GM12878 (cell line): ENCODE results near the gene TFRC. TPM values are rescaled to one million over a fixed set of nuclear protein-coding genes. Genes with fewer than 3 reads are reported as not detected.
A peak's percentile ranks its signal among the peaks of the same experiment; 100 is the strongest.
"Not testable (repeated sequence)": the region's sequence is repeated elsewhere in the genome, so short reads cannot be mapped to it uniquely, and the experiment has no call there.

Source experiments
- ATAC-seq: fragments of 200-7000 bp; cut with Tn5 transposase; 3 replicates; pipeline ENCODE4 v1.9.1; 2020; ENCODE audit warnings: mild to moderate bottlenecking, moderate library complexity
- BruUV-seq: library from RNA; stranded (reverse); fragments of 400-500 nt; replicated peaks from 2 replicates; lab custom pipeline; 2021; lab: Mats Ljungman, UMichigan
- CTCF ChIA-PET: fragments of 300-600 bp; sonication (Branson Sonifier 250); formaldehyde crosslinking; extraction: SDS; loops from one replicate; lab custom pipeline; 2021; ENCODE audit warnings: inconsistent platforms; lab: Yijun Ruan, JAX
- POLR2A ChIA-PET: fragments of 350-600 bp; formaldehyde crosslinking; extraction: SDS; loops from one replicate; lab custom pipeline; 2021; ENCODE audit warnings: inconsistent platforms; lab: Charles Lee
- RAD21 ChIA-PET: fragments of 300-600 bp; sonication (Branson Sonifier 250); formaldehyde crosslinking; loops from one replicate; lab custom pipeline; 2023; ENCODE audit warnings: antibody characterized with exemption; ENCODE audit not compliant: unreplicated experiment; lab: Charles Lee
- SMC1A ChIA-PET: fragments of 300-600 bp; sonication (Branson Sonifier 250); formaldehyde crosslinking; loops from one replicate; lab custom pipeline; 2023; ENCODE audit not compliant: unreplicated experiment, uncharacterized antibody; lab: Charles Lee
- DNase-seq: peaks from one replicate; pipeline ENCODE4 v3.0.0-alpha.2; 2011; ENCODE audit warnings: low read depth, low spot score
- FAIRE-seq: peaks from 3 replicates; lab custom pipeline; 2011; peaks lifted over from hg19 to GRCh38; lab: Jason Lieb, UNC
- H2AFZ ChIP-seq: 2 replicates; pipeline ENCODE4 v1.6.0; 2011; ENCODE audit warnings: low read depth, low read length, control low read depth; ENCODE audit not compliant: control insufficient read depth
- H3K27ac ChIP-seq: 2 replicates; pipeline ENCODE4 v1.5.1; 2011; ENCODE audit warnings: control low read depth; ENCODE audit not compliant: control insufficient read depth, insufficient read depth
- H3K27me3 ChIP-seq, 2 experiments: replicated peaks in 1 of 2; 2 replicates each; pipeline versions ENCODE4 v1.6.0 to v1.6.1; 2011; ENCODE audit warnings: low read length in 1 of 2; ENCODE audit not compliant: control insufficient read depth in 2 of 2, insufficient read depth in 2 of 2
- H3K36me3 ChIP-seq, 2 experiments: 2 replicates each; pipeline ENCODE4 v1.5.1; 2011; ENCODE audit warnings: low read length in 1 of 2; ENCODE audit not compliant: control insufficient read depth in 2 of 2, insufficient read depth in 2 of 2
- H3K4me1 ChIP-seq: 2 replicates; pipeline ENCODE4 v1.6.1; 2011; ENCODE audit warnings: mild to moderate bottlenecking, low read length, moderate library complexity, mixed read lengths; ENCODE audit not compliant: control insufficient read depth, insufficient read depth
- H3K4me2 ChIP-seq: 2 replicates; pipeline ENCODE4 v1.6.0; 2011; ENCODE audit warnings: control low read depth; ENCODE audit not compliant: control insufficient read depth, insufficient read depth
- H3K4me3 ChIP-seq: fragments of 200-600 bp; sonication (generic); 2 replicates; pipeline ENCODE4 v1.5.1; 2016
- H3K79me2 ChIP-seq: 2 replicates; pipeline ENCODE4 v1.6.0; 2011; ENCODE audit warnings: low read length; ENCODE audit not compliant: control insufficient read depth, insufficient read depth
- H3K9ac ChIP-seq: 2 replicates; pipeline ENCODE4 v1.8.0; 2011; ENCODE audit warnings: low read length, control low read depth, mixed read lengths; ENCODE audit not compliant: control insufficient read depth, insufficient read depth
- H3K9me3 ChIP-seq: replicated peaks from 3 replicates; pipeline ENCODE4 v1.5.1; 2011; ENCODE audit warnings: mild to moderate bottlenecking, low read length; ENCODE audit not compliant: control insufficient read depth, insufficient read depth
- H4K20me1 ChIP-seq: 2 replicates; pipeline ENCODE4 v1.6.0; 2011; ENCODE audit not compliant: control insufficient read depth, insufficient read depth
- BHLHE40 ChIP-seq, 2 experiments: fragments of 450-650 bp in 1 of 2; IDR thresholded peaks; 2 replicates each; pipeline ENCODE4 v1.6.1; 2011 to 2017; ENCODE audit warnings: low read depth in 2 of 2, borderline replicate concordance in 1 of 2, improper control_type of control experiment in 1 of 2, low read length in 1 of 2, mild to moderate bottlenecking in 1 of 2
- RB1 ChIP-seq: fragments of 450-650 bp; formaldehyde crosslinking; IDR thresholded peaks from 2 replicates; pipeline ENCODE4 v1.6.1; 2017; ENCODE audit warnings: mild to moderate bottlenecking, borderline replicate concordance
- WGBS: methylation state at CpG from one replicate; pipeline ENCODE4 v1.1.6; 2016; ENCODE audit warnings: low lambda C conversion rate; ENCODE audit not compliant: insufficient replicate concordance, insufficient coverage; ENCODE audit errors: missing lambda C conversion rate; 5-methylcytosine and 5-hydroxymethylcytosine counted together
- in situ Hi-C: fragments of 300-500 bp; cut with MboI; formaldehyde crosslinking; loops from 9 replicates; pipeline ENCODE4 v1.14.3; 2018; ENCODE audit warnings: mixed read lengths
- intact Hi-C: fragments of 100-400 bp; cut with micrococcal nuclease; formaldehyde crosslinking; loops from one replicate; pipeline ENCODE4 v1.14.2; 2022; ENCODE audit not compliant: unreplicated experiment
- polyA plus RNA-seq, 11 experiments: library from polyadenylated mRNA; depleted of rRNA in 4 of 11; unstranded in 6 of 11; stranded (reverse) in 5 of 11; fragments of >200 nt; fragmentation: Nextera tagmentation in 4 of 11; fragmentation: Illumina TruSeq in 1 of 11; extraction: Ambion mirVana in 4 of 11; extraction: Trizol in 1 of 11; gene quantifications; 1 replicate in 1 of 11; 2 replicates in 10 of 11; pipeline versions ENCODE4 v1.2.1 to v1.2.3, GENCODE V29; 2011 to 2016; ENCODE audit warnings: inconsistent platforms in 2 of 11, missing spikeins in 2 of 11, low read depth in 1 of 11
- total RNA-seq, 4 experiments: library from RNA; depleted of rRNA in 3 of 4; stranded (reverse); fragments of >200 nt in 3 of 4; fragmentation: Illumina TruSeq in 1 of 4; extraction: Trizol in 1 of 4; gene quantifications; 2 replicates each; pipeline versions ENCODE4 v1.2.1 to v1.2.3, GENCODE V29; 2013 to 2021

Gene TFRC
- total and polyA plus RNA-seq, 10 of the 15 experiments (the other 5 are each of a cell fraction or from before 2014, with no cell fraction given): 123 to 526 (median 316) TPM

- intact Hi-C loops (no loop called here), in situ Hi-C loops (no loop called here)
- Histone ChIP-seq H3K79me2 (no peaks in the 10 kb centered on the region), H3K36me3 (no peaks in the 10 kb centered on the region), H3K27me3 (no peaks in the 10 kb centered on the region), H3K9ac (no peak overlapping the region), H3K9me3 (no peaks in the 10 kb centered on the region; the same call in 2 of the 3 replicates), H3K4me1 (peaks cover 17% of the 10 kb centered on the region), H2AFZ (no peak overlapping the region), H4K20me1 (no peaks in the 10 kb centered on the region), H3K27ac (no peak overlapping the region), H3K4me2 (no peak overlapping the region), H3K4me3 (no peak overlapping the region)
- DNase-seq: no peak
- 84% methylated on average over 13 of the region's 13 CpGs for WGBS
- no peak for FAIRE-seq
- BruUV-seq: no TSS peak
- ATAC-seq: no peak
- ChIA-PET SMC1A (interaction anchor here (0.6 to 8.8 kb wide), 3 partner anchors 12 to 35 kb away, joined by 3 to 95 read pairs (median 30); no protein-coding TSS in a partner anchor), POLR2A (interaction anchor here (0.9 to 1.2 kb wide), 2 partner anchors 10 to 12 kb away, joined by 3 read pairs; no protein-coding TSS in a partner anchor), CTCF (no interaction called here), RAD21 (interaction anchor here (1.3 to 2.8 kb wide), 3 partner anchors 12 to 78 kb away, joined by 3 to 8 read pairs (median 5); no protein-coding TSS in a partner anchor)
- TF ChIP-seq RB1 (no peak), BHLHE40 (IDR thresholded peaks at IDR 0.05; ENCODE audit: borderline replicate concordance in 1 of 2, low read depth in 2 of 2, low read length in 1 of 2) (peak in 1 of 2 experiments; percentile 62; a peak in 2 of 4 replicates)
These were observed 26.3 kb upstream of the TFRC start for GRCh38 chr3:196108075-196108743.

- H3K4me1 ChIP-seq, in situ Hi-C loops, H3K4me3 ChIP-seq, H3K36me3 ChIP-seq, DNase-seq, H3K9ac ChIP-seq, FAIRE-seq, H3K27ac ChIP-seq, ATAC-seq, H3K79me2 ChIP-seq, intact Hi-C loops, BruUV-seq, H3K27me3 ChIP-seq, H3K9me3 ChIP-seq, H2AFZ ChIP-seq, RAD21 ChIA-PET, H3K4me2 ChIP-seq, H4K20me1 ChIP-seq: not testable (repeated sequence)
- ChIA-PET CTCF (interaction anchor here (0.6 kb wide), 1 partner anchor 148 kb away, joined by 3 read pairs; no protein-coding TSS in a partner anchor), SMC1A (interaction anchor here (1.2 to 2.5 kb wide), 2 partner anchors 9 to 10 kb away, joined by 4 to 6 read pairs; no protein-coding TSS in a partner anchor), POLR2A (interaction anchor here (2.0 kb wide), 1 partner anchor 7 kb away, joined by 10 read pairs; no protein-coding TSS in a partner anchor)
- 87% methylated on average over 12 of the region's 12 CpGs for WGBS
These were observed 22.8 kb upstream of the TFRC start for GRCh38 chr3:196104707-196105106.

- H4K20me1 ChIP-seq, H3K9ac ChIP-seq, H3K79me2 ChIP-seq, ATAC-seq, H2AFZ ChIP-seq, H3K9me3 ChIP-seq, H3K27me3 ChIP-seq, FAIRE-seq, H3K36me3 ChIP-seq, H3K4me2 ChIP-seq, in situ Hi-C loops, intact Hi-C loops, BruUV-seq, DNase-seq, H3K27ac ChIP-seq, H3K4me3 ChIP-seq: not testable (repeated sequence)
- WGBS: 79% methylated on average over 7 of the region's 8 CpGs
- POLR2A ChIA-PET: interaction anchor here (0.6 to 8.4 kb wide), 8 partner anchors 12 to 91 kb away, joined by 3 to 85 read pairs (median 8); partner anchors contain the start of gene TFRC
- peaks cover 21% of the 10 kb centered on the region for H3K4me1 ChIP-seq
- RAD21 ChIA-PET: interaction anchor here (0.6 to 1.5 kb wide), 3 partner anchors 22 to 199 kb away, joined by 3 to 4 read pairs (median 3); no protein-coding TSS in a partner anchor
- SMC1A ChIA-PET: interaction anchor here (0.8 to 1.2 kb wide), 2 partner anchors 15 to 61 kb away, joined by 3 to 4 read pairs; no protein-coding TSS in a partner anchor
- CTCF ChIA-PET: interaction anchor here (1.0 to 5.5 kb wide), 3 partner anchors 16 to 82 kb away, joined by 4 to 35 read pairs (median 27); no protein-coding TSS in a partner anchor
These were observed 16.6 kb upstream of the TFRC start for GRCh38 chr3:196098365-196098980.
